RWPE1 (cell line): ENCODE results near the gene NAV3.

ENCODE experiments used
- CTCF ChIA-PET: fragments of 350-600 bp; sonication (Branson Sonifier 250); formaldehyde crosslinking; extraction: SDS; loops from one replicate; lab custom pipeline; 2021; lab: Yijun Ruan, JAX
- POLR2A ChIA-PET: fragments of 400-600 bp; formaldehyde crosslinking; extraction: SDS; loops from one replicate; lab custom pipeline; 2020; ENCODE audit warnings: antibody characterized with exemption; ENCODE audit not compliant: low non-redundant PET; lab: Yijun Ruan, JAX
- DNase-seq: peaks from one replicate; pipeline ENCODE4 v3.0.0; 2012; ENCODE audit warnings: low spot score
- H3K27ac ChIP-seq: fragments of 450-650 bp; 2 replicates; pipeline ENCODE4 v1.5.1; 2017
- CTCF ChIP-seq: fragments of 450-650 bp; conservative IDR thresholded peaks from 2 replicates; pipeline ENCODE4 v1.5.1; 2017; ENCODE audit warnings: low read depth, mild to moderate bottlenecking

Gene NAV3

DNA sequence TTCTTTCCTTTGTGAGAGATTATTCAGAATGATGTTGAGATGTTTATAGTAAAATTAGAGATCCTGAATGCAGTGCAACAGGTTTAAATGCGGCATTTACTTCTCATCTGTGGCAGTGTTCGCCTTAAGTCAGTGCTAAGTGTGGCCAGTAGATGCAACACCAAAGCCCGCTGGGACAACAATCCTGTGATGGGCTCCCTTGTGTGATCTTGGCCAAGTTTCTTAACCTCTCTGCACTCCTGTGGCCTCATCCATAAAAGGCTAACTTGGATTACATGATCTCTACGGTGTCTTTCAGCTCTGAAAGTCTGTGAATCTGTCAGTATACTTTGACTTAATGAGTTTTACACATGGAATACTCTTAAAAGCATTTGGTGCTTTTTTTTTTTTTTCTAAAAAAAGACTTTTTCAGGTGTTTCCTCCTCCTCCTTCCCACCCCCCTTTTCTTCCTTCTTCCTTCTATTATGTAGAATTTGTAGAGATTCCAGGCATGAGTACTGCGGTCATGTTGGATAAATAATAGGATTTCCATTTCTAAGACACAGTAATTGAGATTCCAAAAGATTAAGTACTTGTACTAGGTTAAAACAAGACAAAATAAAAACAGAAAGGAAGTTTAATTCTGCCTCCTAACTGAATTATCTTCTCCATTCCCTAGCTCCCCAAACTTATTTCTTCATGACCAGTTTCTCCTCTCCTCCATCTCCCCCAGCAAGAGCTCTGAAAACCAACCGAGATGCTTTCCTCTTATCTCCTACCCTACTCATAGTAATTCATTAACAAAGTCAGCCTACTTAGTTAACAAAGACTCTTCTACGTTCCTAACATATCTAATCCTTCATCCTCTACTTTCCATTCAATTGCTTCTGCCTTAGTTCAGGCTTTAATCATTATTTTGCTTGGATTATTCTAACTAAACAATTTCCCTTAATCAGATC, 42.2 kb upstream of the NAV3 start:
- no peak overlapping the region for H3K27ac ChIP-seq
- no peak for TF ChIP-seq CTCF
- ChIA-PET CTCF (no interaction called here), POLR2A (no interaction called here)
- no peak for DNase-seq

GRCh38 chr12:77795699-77796098, 35.0 kb upstream of the NAV3 start:
- ChIA-PET CTCF (no interaction called here), POLR2A (no interaction called here)
- no peak for TF ChIP-seq CTCF
- H3K27ac ChIP-seq, result no peak overlapping the region
- no peak for DNase-seq

GRCh38 chr12:77796775-77797174, 33.9 kb upstream of the NAV3 start:
- no peak for DNase-seq
- POLR2A ChIA-PET, result no interaction called here
- H3K27ac ChIP-seq, result no peak overlapping the region
- CTCF ChIA-PET, result no interaction called here
- no peak for TF ChIP-seq CTCF

GRCh38 chr12:77800501-77800900, 30.2 kb upstream of the NAV3 start:
- H3K27ac ChIP-seq, result no peak overlapping the region
- no peak for DNase-seq
- ChIA-PET POLR2A (no interaction called here), CTCF (interaction anchor here (0.6 to 0.7 kb wide), 2 partner anchors 28 to 165 kb away, joined by 3 to 6 read pairs; no protein-coding TSS in a partner anchor)
- TF ChIP-seq CTCF, result no peak

DNA sequence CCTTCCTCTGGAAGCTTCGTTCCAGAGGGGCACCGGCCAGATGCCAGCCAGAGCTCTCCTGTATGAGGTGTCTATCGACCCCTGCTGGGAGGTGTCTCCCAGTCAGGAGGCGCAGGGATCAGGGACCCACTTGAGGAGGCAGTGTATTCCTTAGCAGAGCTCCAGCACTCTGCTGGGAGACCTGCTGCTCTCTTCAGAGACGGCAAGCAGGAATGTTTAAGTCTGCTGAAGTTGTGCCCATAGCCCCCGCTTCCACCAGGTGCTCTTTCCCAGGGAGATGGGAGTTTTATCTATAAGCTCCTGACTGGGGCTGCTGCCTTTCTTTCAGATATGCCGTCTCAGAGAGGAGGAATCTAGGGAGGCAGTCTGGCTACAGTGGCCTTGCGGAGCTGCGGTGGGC, 22.2 kb upstream of the NAV3 start:
- H3K27ac ChIP-seq, result no peak overlapping the region
- CTCF ChIA-PET, result interaction anchor here (1.1 kb wide), 1 partner anchor 12 kb away, joined by 3 read pairs; no protein-coding TSS in a partner anchor
- no peak for DNase-seq
- POLR2A ChIA-PET, result no interaction called here
- no peak for TF ChIP-seq CTCF

DNA sequence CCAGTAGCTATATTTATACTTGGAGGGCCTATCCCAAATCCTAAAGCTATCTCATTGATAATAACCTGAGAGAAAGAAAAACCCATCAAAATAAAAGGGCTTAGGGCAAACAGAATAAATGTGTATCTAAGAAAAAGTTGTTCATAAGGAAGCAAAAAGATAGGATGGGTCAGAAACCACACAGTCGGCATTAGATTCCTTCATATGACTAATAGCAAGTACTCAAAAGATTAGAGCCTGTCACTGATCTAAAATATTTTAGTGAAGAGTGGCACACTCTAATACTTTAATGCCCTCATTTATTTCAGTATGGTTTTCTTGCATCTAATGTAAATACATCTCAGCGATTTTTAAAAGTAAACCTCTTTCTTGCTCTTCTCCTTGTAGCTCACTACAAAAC, 17.1 kb upstream of the NAV3 start:
- CTCF ChIA-PET, result no interaction called here
- DNase-seq, result no peak
- POLR2A ChIA-PET, result no interaction called here
- no peak for TF ChIP-seq CTCF
- no peak overlapping the region for H3K27ac ChIP-seq
